NK-92 treated with Interleukin-12 subunit alpha and Interleukin-12 subunit beta, amount 100 ng/mL, for 24 hours (cell line): ENCODE results near the gene CAMTA1.

Experiments used
- DNase-seq: peaks from one replicate; lab custom pipeline; 2025; lab: John Stamatoyannopoulos, UW

CAMTA1 gene

GRCh38 chr1:7575041-7575400, 789.8 kb downstream of the CAMTA1 start:
- no peak for DNase-seq

GRCh38 chr1:7576946-7577657, 791.8 kb downstream of the CAMTA1 start:
- no peak for DNase-seq

GRCh38 chr1:7578206-7578605, 793.0 kb downstream of the CAMTA1 start:
- DNase-seq, result no peak

DNA sequence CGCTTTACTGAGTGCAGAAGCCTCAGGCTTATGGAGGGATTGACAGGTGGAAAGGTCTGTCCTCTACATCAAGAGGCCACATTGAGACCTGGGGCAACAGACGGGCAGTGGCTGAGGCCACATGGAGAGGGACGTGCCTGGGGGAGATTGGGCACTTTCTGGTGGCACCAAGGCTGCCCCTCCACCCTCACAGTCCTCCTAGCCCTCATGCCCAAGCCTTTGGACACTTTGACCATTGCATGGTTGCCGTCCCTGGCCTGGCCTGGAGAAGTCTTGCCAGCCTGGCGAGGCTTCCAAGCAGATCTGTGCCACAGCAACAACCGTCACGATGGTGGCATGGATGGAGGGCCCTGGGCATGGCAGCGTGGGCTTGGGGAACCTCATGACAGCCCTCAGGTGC, 793.8 kb downstream of the CAMTA1 start:
- DNase-seq, result no peak

DNA sequence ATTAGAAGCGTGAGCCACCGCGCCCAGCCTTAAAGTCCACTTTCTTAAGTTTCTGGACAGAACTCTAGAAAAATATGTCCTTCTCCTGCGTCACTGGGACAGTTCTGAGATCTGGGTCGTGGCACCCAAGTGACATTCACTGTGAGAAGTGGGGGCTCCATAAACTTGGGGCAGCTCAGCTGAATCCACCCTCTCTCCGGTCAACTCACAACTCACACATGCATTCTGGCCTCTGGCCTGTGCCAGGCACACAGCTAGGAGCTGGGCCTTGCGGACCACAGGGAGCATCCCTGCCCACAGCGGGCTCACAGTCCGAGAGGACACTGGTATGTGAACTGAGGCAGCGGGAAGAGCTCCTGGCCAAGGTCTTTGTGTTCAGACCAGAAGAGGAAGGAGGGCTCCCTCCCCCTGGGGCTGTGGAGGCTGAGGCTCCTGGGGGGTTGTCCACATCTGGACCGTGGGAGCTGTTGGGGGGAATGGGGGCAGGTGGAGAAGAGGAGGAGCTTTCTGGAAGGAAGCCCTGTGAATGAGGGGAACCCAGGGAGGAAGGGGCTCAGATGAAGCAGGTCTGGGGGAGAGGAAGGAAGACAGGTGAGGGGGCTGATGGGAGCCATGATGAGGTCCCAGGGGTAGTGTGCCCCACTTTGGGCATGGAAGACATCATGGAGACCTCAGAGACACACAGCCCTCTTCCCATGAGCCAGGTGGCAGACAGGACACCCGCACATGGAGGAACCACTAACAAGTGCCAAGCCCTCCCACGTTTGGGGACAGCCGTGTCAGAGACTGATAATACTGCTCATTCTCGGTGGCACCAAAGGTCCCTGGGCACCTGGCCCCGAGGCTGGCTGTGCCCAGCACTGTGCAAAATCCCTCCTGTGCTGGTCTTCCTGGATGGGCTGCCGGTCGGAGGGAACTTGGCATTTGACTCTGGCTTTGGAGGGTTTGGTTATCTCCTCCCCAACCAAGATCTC, 794.9 kb downstream of the CAMTA1 start:
- DNase-seq, result no peak

GRCh38 chr1:7580923-7581753, 795.9 kb downstream of the CAMTA1 start:
- no peak for DNase-seq

DNA sequence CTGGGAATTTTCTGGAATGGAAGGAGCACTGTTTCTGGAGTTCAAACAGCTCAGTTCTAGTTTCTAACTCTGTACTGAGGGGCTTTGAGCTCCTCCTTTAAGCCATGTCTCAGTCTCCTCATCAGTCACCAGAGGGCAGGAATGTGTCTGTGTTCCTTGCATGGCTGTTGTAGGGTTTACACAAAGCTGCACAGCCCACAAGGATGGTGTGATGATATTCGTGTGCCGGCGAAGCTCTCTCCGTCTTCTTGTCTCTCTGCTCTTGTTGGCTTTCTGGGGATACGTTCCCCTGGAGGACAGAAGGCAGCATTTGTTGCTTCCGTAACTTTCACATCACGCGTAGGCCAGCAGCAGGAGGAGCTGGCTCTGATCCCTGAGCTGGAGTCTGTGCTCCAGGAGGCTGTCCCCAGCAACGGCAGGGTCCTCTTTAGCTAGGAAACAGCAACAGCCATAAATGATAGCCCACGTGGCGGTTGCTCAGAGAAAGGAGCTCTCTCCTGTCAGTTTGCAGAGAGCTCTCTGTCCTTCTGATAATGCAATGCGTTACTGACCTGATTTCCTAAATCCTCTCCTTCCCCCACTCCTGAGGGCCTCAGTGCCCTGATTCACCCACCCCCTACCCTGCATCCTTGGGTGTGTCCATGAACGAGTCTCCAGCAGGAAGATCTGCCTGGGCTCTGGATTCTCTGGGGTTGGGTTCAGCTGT, 796.7 kb downstream of the CAMTA1 start:
- no peak for DNase-seq

DNA sequence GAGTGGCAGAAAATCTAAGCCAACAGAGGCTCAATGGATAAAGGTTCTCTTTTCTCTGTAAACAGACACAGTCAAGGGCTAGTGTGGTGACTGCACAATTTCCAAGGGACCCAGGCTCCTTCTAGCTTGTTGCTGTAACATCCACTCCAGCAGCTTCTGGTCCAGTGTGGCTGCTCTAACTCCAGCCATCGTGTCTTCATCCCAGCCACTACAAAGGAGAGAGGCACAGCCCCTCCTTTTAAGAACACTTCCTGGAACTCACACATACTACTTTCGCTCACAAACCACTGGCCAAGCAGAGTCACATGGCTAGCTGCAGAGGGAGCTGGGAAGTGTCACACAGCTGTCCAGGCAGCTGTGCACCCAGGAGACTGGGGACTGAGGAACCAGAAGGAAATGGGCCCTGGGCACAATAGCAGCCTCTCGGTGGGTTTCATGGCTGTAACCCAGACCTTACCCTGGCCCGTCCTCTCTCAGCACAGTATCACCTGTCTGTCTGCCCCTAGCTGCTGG, 797.3 kb downstream of the CAMTA1 start:
- no peak for DNase-seq

- DNase-seq, result no peak
Measured at GRCh38 chr1:7583291-7584096, 798.2 kb downstream of the CAMTA1 start.

DNA sequence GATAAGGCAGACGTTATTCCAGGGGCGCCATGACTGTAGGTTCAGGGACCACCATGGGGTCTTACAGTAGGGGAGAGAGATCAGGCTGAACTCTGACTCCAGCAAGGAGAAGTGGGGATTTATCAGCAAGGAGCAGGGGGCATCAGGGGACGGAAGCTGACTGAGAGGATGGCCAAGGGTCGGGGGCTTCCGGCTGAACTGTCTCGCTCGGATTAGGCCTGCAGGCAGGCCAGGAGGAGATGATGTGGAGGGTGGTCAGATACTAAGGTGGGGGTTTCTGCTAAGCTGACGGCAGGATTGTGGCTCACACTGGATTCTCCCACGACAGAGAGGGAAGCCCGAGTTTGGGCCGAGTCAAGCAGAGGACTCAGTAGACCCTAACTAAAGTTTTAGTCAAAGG, 798.9 kb downstream of the CAMTA1 start:
- DNase-seq, result no peak

DNA sequence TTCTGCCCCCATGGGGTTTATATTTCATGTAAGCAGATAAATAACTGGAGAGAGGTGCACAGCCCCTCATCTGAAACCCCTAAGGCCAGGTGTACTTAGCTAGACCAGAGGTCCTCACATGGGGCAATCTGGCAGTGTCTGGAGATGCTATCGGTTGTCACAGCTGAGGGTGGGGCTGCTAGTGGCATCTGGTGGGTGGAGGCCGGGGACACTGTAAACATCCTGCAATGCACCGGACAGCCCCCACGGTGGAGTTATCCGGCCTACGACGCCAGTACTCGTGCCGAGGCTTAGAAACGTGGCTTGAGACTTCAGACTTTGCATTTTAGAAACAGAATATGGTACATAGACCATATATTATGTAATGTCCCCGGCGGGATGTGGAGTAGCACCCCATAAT, 799.4 kb downstream of the CAMTA1 start:
- no peak for DNase-seq

DNA sequence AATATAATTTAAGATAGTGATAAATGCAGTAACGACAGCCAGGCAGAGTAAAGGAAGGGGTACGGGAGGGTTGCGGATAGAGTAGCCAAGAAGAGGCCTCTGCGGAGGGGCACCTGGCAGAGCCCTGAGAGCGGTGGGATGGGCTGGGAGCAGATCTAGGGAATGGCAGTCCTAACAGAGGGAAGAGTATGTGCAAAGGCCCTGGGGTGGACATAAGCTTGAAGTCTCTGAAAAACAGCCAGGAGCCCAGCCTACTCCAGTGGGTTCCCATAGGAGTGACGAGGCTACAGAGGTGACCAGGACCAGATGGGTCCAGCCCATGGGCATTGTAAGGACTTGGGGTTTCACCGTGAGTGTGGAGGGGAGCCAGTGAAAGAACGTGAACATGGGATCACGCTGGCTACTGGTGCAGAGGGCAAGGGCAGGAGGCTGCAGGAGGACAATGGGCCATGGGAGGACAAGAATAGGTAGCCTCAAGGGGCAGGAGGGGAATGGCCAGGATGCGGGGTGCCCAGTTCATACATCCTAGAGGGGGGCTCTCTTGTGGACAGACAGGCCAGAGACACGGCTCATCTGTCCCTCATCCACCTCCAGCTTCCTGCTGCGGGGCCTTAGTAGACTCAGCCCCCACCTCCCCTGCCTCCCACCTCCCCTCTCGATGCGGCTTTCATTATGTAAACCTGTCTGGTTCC, 800.1 kb downstream of the CAMTA1 start:
- no peak for DNase-seq

DNA sequence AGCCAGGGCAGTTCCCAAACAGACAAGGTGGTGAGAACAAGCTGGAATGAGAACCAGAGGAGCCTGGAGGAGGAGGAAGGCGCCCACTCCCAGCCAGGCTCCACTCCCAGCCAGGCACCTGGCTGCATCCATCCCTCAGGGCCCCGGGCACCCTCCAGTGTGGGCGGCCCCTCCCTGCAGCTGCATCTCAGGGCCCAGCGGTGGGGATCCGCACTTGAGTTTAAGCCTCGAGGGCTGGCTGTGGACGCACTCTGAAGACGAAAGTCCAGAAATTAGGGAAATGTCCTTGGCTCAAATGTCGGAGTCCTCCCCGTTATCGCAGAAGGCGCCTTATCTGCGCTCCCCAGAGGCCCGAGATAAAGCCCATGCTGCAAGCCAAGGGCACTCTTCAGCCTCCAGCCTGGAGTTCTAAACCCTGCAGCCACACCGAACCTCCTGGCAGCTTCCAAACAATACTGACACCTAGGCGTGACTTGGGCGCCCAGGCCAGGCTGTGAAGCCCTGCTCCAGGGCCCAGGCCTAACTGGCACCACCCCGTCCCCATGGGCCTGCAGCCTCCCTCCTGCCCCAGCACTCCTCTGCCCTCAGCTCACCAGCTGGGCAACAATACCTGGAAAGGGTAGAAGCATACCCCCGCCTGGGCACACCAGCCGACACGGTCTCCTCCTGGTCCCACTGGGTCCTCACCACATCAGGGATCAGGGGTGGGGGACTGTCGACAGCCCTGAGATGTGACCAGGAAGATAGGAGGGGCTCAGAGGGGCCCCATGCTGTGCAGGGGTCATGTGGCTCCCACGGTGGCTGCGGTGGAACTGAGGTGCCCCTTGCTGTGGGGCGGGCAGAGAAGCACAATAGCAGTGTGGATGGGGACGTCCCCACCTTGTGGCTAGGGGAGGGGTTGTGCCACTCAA, 801.0 kb downstream of the CAMTA1 start:
- DNase-seq, result no peak

- DNase-seq, result no peak
Measured at GRCh38 chr1:7587108-7587772, 802.0 kb downstream of the CAMTA1 start.

DNA sequence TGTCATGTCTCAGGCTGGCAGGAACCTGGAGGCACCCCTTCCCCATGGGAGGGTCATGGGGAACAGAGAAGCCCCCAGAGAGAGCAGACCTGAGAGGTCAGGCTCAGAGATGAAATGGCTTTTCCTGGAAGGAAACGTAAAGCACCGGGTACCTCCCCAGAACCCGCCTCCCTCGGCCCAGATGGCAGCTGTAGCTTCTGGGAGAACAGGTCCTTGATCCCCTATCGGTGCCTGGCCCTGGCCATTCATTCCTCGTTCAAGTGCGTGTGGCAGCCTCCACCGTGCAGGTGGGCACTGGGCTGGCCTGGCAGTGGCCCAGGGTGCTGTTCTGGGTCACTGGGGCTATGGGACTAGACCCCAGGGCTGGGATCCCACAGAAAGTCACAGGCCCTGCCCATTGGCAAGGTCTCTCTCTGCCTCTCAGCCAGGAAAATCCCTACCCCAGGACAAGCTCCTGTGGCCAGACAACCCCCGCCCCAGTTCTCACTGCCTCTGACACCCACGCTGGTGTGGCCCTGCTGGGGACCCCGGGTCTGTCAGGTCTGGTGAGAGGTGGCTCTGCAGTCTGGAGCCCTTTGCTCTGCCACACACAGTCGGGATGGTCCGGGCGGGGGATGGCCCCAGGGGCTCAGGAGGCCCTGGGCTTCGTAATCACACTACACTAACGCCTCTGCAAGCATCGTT, 802.7 kb downstream of the CAMTA1 start:
- no peak for DNase-seq

DNA sequence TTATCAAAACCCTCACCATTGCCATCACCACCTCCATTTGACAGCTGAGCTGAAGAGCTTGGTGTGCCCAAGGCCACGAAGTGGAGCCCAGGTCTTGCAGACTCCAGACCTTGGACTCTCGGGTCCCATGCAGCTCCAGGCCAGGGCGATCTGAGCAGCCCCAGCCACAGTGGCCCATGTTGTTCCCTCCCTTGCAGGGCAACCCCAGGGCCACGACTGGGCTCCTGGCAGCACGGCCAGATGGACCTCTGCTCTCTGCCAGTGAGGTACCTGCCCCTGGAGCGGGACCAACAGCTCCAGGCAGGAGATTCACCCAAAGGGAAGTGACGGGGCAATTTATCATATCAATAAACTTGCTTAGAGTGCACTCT, 803.2 kb downstream of the CAMTA1 start:
- no peak for DNase-seq

DNA sequence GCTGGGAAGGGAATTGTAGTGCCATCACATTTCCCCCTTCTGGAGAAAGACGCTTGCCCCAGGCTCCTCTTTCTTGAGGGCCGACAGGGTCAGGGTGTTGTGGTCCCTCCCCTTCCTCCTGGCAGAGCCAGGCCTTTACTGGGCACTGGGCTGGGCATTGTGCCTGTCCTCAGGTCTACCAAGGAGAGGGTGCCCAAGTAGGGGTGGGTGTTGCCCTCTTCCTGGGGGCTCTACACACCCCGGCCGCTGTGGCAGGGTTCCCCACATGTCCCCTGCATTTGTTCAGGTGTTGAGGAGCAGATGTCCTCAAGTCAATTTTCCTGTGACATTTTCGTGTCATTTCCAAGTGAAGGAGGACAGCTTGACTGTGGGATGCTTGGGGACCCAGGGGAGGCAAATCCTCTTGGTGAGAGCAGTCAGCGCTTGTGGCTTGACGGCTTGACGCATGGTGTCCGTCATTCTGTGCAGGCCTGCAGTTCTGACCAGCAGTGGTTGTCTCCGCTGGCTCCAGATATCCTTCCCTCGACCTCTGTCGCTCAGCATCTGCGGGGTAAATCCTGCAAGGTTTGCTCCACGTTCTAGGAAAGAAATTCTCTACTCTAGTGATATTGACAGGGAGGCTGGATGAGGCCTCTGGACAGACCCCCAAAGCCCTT, 804.0 kb downstream of the CAMTA1 start:
- no peak for DNase-seq
